Measurements from ENCODE around the gene PDE6B. TPM values are rescaled to one million over a fixed set of nuclear protein-coding genes. Genes with fewer than 3 reads are reported as not detected.

Gene PDE6B
- total RNA-seq, 1 experiment from 2014 or later: not detected

DNA sequence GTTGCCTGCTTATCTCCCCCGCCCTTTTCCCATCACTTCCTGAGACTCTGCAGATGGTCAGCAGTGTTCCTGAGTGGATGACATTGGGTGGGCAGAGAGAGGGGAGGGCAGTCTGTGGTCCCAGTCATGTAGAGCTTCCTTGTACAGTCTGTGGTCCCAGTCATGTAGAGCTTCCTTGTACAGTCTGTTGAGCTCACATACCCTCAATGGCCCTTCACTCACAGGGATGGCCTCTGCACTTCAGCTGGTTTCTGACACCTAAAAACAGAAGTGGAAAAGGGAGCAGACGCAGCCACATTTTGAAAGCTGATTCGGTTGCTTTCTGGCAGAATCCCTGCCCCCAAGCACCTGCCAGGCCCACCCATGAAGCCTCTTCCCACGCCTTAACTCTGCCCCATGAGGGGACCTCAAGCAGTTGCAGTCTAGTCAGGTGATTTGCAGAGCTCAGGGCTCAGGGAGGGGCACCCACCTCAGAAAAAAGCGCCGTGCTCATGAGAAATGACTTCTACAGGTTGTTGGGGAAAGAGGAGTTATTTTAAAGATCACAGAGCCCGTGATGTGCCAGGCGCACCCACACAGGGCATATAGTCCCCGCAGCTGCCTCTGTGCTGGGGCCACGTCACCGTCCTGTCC is 45.7 kb upstream of the PDE6B start:
- no peaks in the 10 kb centered on the region for H3K4me1 ChIP-seq (ENCODE audit: insufficient read depth, low read length)
- H3K27ac ChIP-seq (ENCODE audit: low read length): no peak overlapping the region
- no peaks in the 10 kb centered on the region for H4K20me1 ChIP-seq (ENCODE audit: low read length)
- H3K79me2 ChIP-seq (ENCODE audit: low read length): no peaks in the 10 kb centered on the region
- no peaks in the 10 kb centered on the region for H3K9me2 ChIP-seq (replicated peaks; ENCODE audit: low read length)
- ATAC-seq (no peak), DNase-seq (no peak)
- H3K4me3 ChIP-seq (ENCODE audit: low read length): no peak overlapping the region
- H3K9ac ChIP-seq (ENCODE audit: low read length): no peak overlapping the region
- no peaks in the 10 kb centered on the region for H3K36me3 ChIP-seq (ENCODE audit: low read depth, low read length)
- TF ChIP-seq CTCF (conservative IDR thresholded peaks at IDR 0.05; ENCODE audit: low read depth, low read length) (no peak), EZH2 (IDR thresholded peaks at IDR 0.05; ENCODE audit: low read length, unreplicated experiment) (no peak), EZH2phosphoT487 (IDR thresholded peaks at IDR 0.05; ENCODE audit: borderline replicate concordance, low read length) (no peak)
- H3K4me2 ChIP-seq (ENCODE audit: low read length): no peak overlapping the region
- BruUV-seq (replicated peaks): no TSS peak
- H2AFZ ChIP-seq (ENCODE audit: low read length): no peak overlapping the region
- CTCF ChIA-PET: no interaction called here
- intact Hi-C loops (cut with micrococcal nuclease): no loop called here
- no peaks in the 10 kb centered on the region for H3F3A ChIP-seq (ENCODE audit: low read length, unreplicated experiment)
- H3K9me3 ChIP-seq (ENCODE audit: low read length): no peaks in the 10 kb centered on the region
- H3K27me3 ChIP-seq (ENCODE audit: low read length): peaks cover 23% of the 10 kb centered on the region
- POLR2A ChIA-PET (ENCODE audit: unreplicated experiment): no interaction called here

- H3K9me2 ChIP-seq (replicated peaks; ENCODE audit: low read length): no peaks in the 10 kb centered on the region
- H4K20me1 ChIP-seq (ENCODE audit: low read length): no peaks in the 10 kb centered on the region
- ChIA-PET CTCF (no interaction called here), POLR2A (ENCODE audit: unreplicated experiment) (no interaction called here)
- H3K27me3 ChIP-seq (ENCODE audit: low read length): peaks cover 28% of the 10 kb centered on the region
- H3K9ac ChIP-seq (ENCODE audit: low read length): no peak overlapping the region
- H3F3A ChIP-seq (ENCODE audit: low read length, unreplicated experiment): no peaks in the 10 kb centered on the region
- no peak overlapping the region for H2AFZ ChIP-seq (ENCODE audit: low read length)
- H3K27ac ChIP-seq (ENCODE audit: low read length): no peak overlapping the region
- no peak for DNase-seq
- H3K79me2 ChIP-seq (ENCODE audit: low read length): no peaks in the 10 kb centered on the region
- TF ChIP-seq CTCF (conservative IDR thresholded peaks at IDR 0.05; ENCODE audit: low read depth, low read length) (no peak), EZH2phosphoT487 (IDR thresholded peaks at IDR 0.05; ENCODE audit: borderline replicate concordance, low read length) (no peak), EZH2 (IDR thresholded peaks at IDR 0.05; ENCODE audit: low read length, unreplicated experiment) (no peak)
- H3K4me2 ChIP-seq (ENCODE audit: low read length): no peak overlapping the region
- no peaks in the 10 kb centered on the region for H3K9me3 ChIP-seq (ENCODE audit: low read length)
- BruUV-seq (replicated peaks): no TSS peak
- H3K4me1 ChIP-seq (ENCODE audit: insufficient read depth, low read length): no peaks in the 10 kb centered on the region
- H3K4me3 ChIP-seq (ENCODE audit: low read length): no peak overlapping the region
- intact Hi-C loops (cut with micrococcal nuclease): no loop called here
- no peak for ATAC-seq
- H3K36me3 ChIP-seq (ENCODE audit: low read depth, low read length): no peaks in the 10 kb centered on the region
Observed at GRCh38 chr4:581181-581580, 44.2 kb upstream of the PDE6B start.

- H3K9me3 ChIP-seq (ENCODE audit: low read length): no peaks in the 10 kb centered on the region
- no peaks in the 10 kb centered on the region for H3K79me2 ChIP-seq (ENCODE audit: low read length)
- no peaks in the 10 kb centered on the region for H4K20me1 ChIP-seq (ENCODE audit: low read length)
- TF ChIP-seq EZH2 (IDR thresholded peaks at IDR 0.05; ENCODE audit: low read length, unreplicated experiment): no peak
- CTCF ChIA-PET: no interaction called here
- H3F3A ChIP-seq (ENCODE audit: low read length, unreplicated experiment): no peaks in the 10 kb centered on the region
- peaks cover 31% of the 10 kb centered on the region for H3K27me3 ChIP-seq (ENCODE audit: low read length)
- intact Hi-C loops (cut with micrococcal nuclease): no loop called here
- no TSS peak for BruUV-seq (replicated peaks)
- H2AFZ ChIP-seq (ENCODE audit: low read length): no peak overlapping the region
- no peaks in the 10 kb centered on the region for H3K4me1 ChIP-seq (ENCODE audit: insufficient read depth, low read length)
- ATAC-seq (no peak), DNase-seq (no peak)
- no peaks in the 10 kb centered on the region for H3K36me3 ChIP-seq (ENCODE audit: low read depth, low read length)
- POLR2A ChIA-PET (ENCODE audit: unreplicated experiment): no interaction called here
- no peak overlapping the region for H3K4me3 ChIP-seq (ENCODE audit: low read length)
- H3K27ac ChIP-seq (ENCODE audit: low read length): no peak overlapping the region
- no peaks in the 10 kb centered on the region for H3K9me2 ChIP-seq (replicated peaks; ENCODE audit: low read length)
- no peak overlapping the region for H3K9ac ChIP-seq (ENCODE audit: low read length)
- no peak overlapping the region for H3K4me2 ChIP-seq (ENCODE audit: low read length)
Observed at GRCh38 chr4:581753-582361, 43.5 kb upstream of the PDE6B start.

Measured in PC-3 (cell line).